ENCODE measurements around the gene USP12.
A peak's percentile ranks its signal among the peaks of the same experiment; 100 is the strongest.

Gene USP12

GRCh38 chr13:27047081-27047480 is 124.5 kb downstream of the USP12 start:
- Histone ChIP-seq H3K27ac (ENCODE audit: low read depth, low read length, severe bottlenecking) (no peak overlapping the region), H3K4me3 (ENCODE audit: extremely low read depth, insufficient read depth, low read length, poor library complexity, severe bottlenecking) (no peak overlapping the region), H3K4me1 (ENCODE audit: control insufficient read depth, insufficient read depth, low read length, poor library complexity, severe bottlenecking) (peaks cover 13% of the 10 kb centered on the region), H3K9me3 (ENCODE audit: control insufficient read depth, low read length) (no peaks in the 10 kb centered on the region), H3K36me3 (ENCODE audit: control insufficient read depth, insufficient read depth, low read length) (peaks cover 6% of the 10 kb centered on the region)
- WGBS, 2 experiments (ENCODE audit: insufficient coverage in 2 of 2), result 88 to 91% methylated on average over 13 of the region's 13 CpGs

- Histone ChIP-seq H3K4me3 (ENCODE audit: extremely low read depth, insufficient read depth, low read length, poor library complexity, severe bottlenecking) (no peak overlapping the region), H3K9me3 (ENCODE audit: control insufficient read depth, low read length) (no peaks in the 10 kb centered on the region), H3K27ac (ENCODE audit: low read depth, low read length, severe bottlenecking) (no peak overlapping the region), H3K4me1 (ENCODE audit: control insufficient read depth, insufficient read depth, low read length, poor library complexity, severe bottlenecking) (peaks cover 27% of the 10 kb centered on the region), H3K36me3 (ENCODE audit: control insufficient read depth, insufficient read depth, low read length) (no peaks in the 10 kb centered on the region)
- WGBS, 2 experiments (ENCODE audit: insufficient coverage in 2 of 2), result 92 to 95% methylated on average over 14 to 15 of the region's 15 CpGs
Measured at GRCh38 chr13:27044837-27045570, 126.6 kb downstream of the USP12 start.

DNA sequence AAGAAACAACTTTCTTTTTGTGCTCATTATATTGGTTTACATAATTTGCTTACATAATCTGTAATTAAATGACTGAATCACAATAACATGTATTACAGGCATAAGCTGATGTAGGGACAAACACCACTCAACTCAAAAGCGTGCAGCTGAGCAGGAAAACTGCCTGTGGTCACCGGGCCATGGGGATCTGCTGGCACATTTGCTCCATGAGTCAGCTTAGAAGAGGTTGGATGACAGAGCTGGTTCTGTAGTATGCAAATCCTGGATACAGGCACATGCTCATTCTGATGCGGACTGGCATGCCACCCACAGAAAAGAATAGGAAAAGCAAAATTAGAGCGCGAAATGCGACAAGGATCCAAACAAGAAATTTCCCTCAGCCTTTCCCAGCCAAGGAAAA is 128.6 kb downstream of the USP12 start:
- no peaks in the 10 kb centered on the region for H3K36me3 ChIP-seq (ENCODE audit: control insufficient read depth, insufficient read depth, low read length)
- no peak overlapping the region for H3K4me3 ChIP-seq (ENCODE audit: extremely low read depth, insufficient read depth, low read length, poor library complexity, severe bottlenecking)
- WGBS, 2 experiments (ENCODE audit: insufficient coverage in 2 of 2), result 21 to 42% methylated on average over 2 to 3 of the region's 6 CpGs
- H3K4me1 ChIP-seq (ENCODE audit: control insufficient read depth, insufficient read depth, low read length, poor library complexity, severe bottlenecking), result peaks cover 42% of the 10 kb centered on the region
- H3K9me3 ChIP-seq (ENCODE audit: control insufficient read depth, low read length), result no peaks in the 10 kb centered on the region
- H3K27ac ChIP-seq (ENCODE audit: low read depth, low read length, severe bottlenecking), result peak overlapping the region; percentile 81

- Histone ChIP-seq H3K4me3 (ENCODE audit: extremely low read depth, insufficient read depth, low read length, poor library complexity, severe bottlenecking) (no peak overlapping the region), H3K4me1 (ENCODE audit: control insufficient read depth, insufficient read depth, low read length, poor library complexity, severe bottlenecking) (peaks cover 52% of the 10 kb centered on the region), H3K27ac (ENCODE audit: low read depth, low read length, severe bottlenecking) (no peak overlapping the region), H3K36me3 (ENCODE audit: control insufficient read depth, insufficient read depth, low read length) (no peaks in the 10 kb centered on the region), H3K9me3 (ENCODE audit: control insufficient read depth, low read length) (no peaks in the 10 kb centered on the region)
- WGBS, 2 experiments (ENCODE audit: insufficient coverage in 2 of 2), result 87 to 94% methylated on average over 2 to 4 of the region's 6 CpGs
Measured at GRCh38 chr13:27041341-27041740, 130.3 kb downstream of the USP12 start.

GRCh38 chr13:27040826-27041108 is 130.8 kb downstream of the USP12 start:
- Histone ChIP-seq H3K27ac (ENCODE audit: low read depth, low read length, severe bottlenecking) (no peak overlapping the region), H3K4me3 (ENCODE audit: extremely low read depth, insufficient read depth, low read length, poor library complexity, severe bottlenecking) (no peak overlapping the region), H3K36me3 (ENCODE audit: control insufficient read depth, insufficient read depth, low read length) (no peaks in the 10 kb centered on the region), H3K9me3 (ENCODE audit: control insufficient read depth, low read length) (no peaks in the 10 kb centered on the region), H3K4me1 (ENCODE audit: control insufficient read depth, insufficient read depth, low read length, poor library complexity, severe bottlenecking) (peaks cover 58% of the 10 kb centered on the region)
- WGBS, 2 experiments (ENCODE audit: insufficient coverage in 2 of 2), result 89 to 98% methylated on average over 4 of the region's 4 CpGs

GRCh38 chr13:27039171-27039701 is 132.4 kb downstream of the USP12 start:
- H3K36me3 ChIP-seq (ENCODE audit: control insufficient read depth, insufficient read depth, low read length), result no peaks in the 10 kb centered on the region
- no peak overlapping the region for H3K27ac ChIP-seq (ENCODE audit: low read depth, low read length, severe bottlenecking)
- H3K4me3 ChIP-seq (ENCODE audit: extremely low read depth, insufficient read depth, low read length, poor library complexity, severe bottlenecking), result no peak overlapping the region
- peaks cover 57% of the 10 kb centered on the region for H3K4me1 ChIP-seq (ENCODE audit: control insufficient read depth, insufficient read depth, low read length, poor library complexity, severe bottlenecking)
- H3K9me3 ChIP-seq (ENCODE audit: control insufficient read depth, low read length), result no peaks in the 10 kb centered on the region
- WGBS, 2 experiments (ENCODE audit: insufficient coverage in 2 of 2), result 94 to 95% methylated on average over 4 to 7 of the region's 9 CpGs

GRCh38 chr13:27038323-27038722 is 133.3 kb downstream of the USP12 start:
- H3K4me1 ChIP-seq (ENCODE audit: control insufficient read depth, insufficient read depth, low read length, poor library complexity, severe bottlenecking), result peaks cover 57% of the 10 kb centered on the region
- WGBS, 2 experiments (ENCODE audit: insufficient coverage in 2 of 2), result 80% methylated on average over 1 of the region's 5 CpGs; no CpG with 5 or more reads in 1 of the 2 experiments
- no peak overlapping the region for H3K4me3 ChIP-seq (ENCODE audit: extremely low read depth, insufficient read depth, low read length, poor library complexity, severe bottlenecking)
- H3K9me3 ChIP-seq (ENCODE audit: control insufficient read depth, low read length), result no peaks in the 10 kb centered on the region
- H3K36me3 ChIP-seq (ENCODE audit: control insufficient read depth, insufficient read depth, low read length), result no peaks in the 10 kb centered on the region
- H3K27ac ChIP-seq (ENCODE audit: low read depth, low read length, severe bottlenecking), result no peak overlapping the region

DNA sequence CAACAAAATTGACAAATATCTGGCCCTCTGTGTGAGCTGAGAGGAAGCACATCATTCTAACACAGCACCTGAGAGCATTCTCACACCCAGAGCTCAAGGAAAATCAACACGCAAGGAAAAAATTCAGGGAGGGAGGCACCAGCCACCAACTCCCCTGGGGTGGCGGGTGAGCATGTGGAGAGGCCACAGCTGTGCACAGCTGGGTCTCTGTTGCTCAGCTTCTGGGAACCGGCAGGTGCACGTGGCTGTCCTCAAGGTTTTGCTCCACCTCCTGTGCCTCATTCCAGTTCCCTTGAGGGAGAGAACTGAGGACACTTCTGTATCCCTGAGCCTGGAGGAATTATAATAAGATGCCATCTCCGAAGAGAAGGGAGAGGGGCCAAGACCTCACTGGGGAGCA is 134.0 kb downstream of the USP12 start:
- WGBS, 2 experiments (ENCODE audit: insufficient coverage in 2 of 2), result 80 to 90% methylated on average over 2 to 4 of the region's 5 CpGs

DNA sequence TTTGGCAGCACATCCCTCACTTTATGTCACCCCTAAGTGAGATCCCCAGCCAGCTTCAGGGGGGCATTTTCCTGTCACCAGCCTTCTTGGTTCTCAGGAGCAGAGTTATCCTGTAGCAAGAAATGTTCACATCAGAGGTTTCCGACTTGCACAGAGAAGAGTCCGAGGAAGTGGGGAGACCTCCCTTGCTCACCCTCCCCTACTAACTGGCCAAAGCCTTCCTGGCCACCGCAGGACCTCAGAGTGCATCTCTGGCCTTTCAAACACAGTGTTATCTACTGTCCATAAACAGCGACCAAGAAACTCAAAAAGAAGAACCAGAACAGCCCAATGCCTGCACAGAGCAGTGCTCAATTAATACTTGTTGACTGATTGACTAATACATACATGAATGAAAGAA is 134.4 kb downstream of the USP12 start:
- Histone ChIP-seq H3K4me3 (ENCODE audit: extremely low read depth, insufficient read depth, low read length, poor library complexity, severe bottlenecking) (no peak overlapping the region), H3K27ac (ENCODE audit: low read depth, low read length, severe bottlenecking) (peak overlapping the region; percentile 64), H3K9me3 (ENCODE audit: control insufficient read depth, low read length) (no peaks in the 10 kb centered on the region), H3K4me1 (ENCODE audit: control insufficient read depth, insufficient read depth, low read length, poor library complexity, severe bottlenecking) (peaks cover 50% of the 10 kb centered on the region), H3K36me3 (ENCODE audit: control insufficient read depth, insufficient read depth, low read length) (no peaks in the 10 kb centered on the region)
- 84 to 97% methylated on average over 3 to 4 of the region's 4 CpGs for WGBS, 2 experiments (ENCODE audit: insufficient coverage in 2 of 2)

More for the DNA sequence above, 134.0 kb downstream of the USP12 start:
- H3K9me3 ChIP-seq (ENCODE audit: control insufficient read depth, low read length), result no peaks in the 10 kb centered on the region
- peaks cover 53% of the 10 kb centered on the region for H3K4me1 ChIP-seq (ENCODE audit: control insufficient read depth, insufficient read depth, low read length, poor library complexity, severe bottlenecking)
- H3K27ac ChIP-seq (ENCODE audit: low read depth, low read length, severe bottlenecking), result no peak overlapping the region
- H3K36me3 ChIP-seq (ENCODE audit: control insufficient read depth, insufficient read depth, low read length), result no peaks in the 10 kb centered on the region
- H3K4me3 ChIP-seq (ENCODE audit: extremely low read depth, insufficient read depth, low read length, poor library complexity, severe bottlenecking), result no peak overlapping the region

DNA sequence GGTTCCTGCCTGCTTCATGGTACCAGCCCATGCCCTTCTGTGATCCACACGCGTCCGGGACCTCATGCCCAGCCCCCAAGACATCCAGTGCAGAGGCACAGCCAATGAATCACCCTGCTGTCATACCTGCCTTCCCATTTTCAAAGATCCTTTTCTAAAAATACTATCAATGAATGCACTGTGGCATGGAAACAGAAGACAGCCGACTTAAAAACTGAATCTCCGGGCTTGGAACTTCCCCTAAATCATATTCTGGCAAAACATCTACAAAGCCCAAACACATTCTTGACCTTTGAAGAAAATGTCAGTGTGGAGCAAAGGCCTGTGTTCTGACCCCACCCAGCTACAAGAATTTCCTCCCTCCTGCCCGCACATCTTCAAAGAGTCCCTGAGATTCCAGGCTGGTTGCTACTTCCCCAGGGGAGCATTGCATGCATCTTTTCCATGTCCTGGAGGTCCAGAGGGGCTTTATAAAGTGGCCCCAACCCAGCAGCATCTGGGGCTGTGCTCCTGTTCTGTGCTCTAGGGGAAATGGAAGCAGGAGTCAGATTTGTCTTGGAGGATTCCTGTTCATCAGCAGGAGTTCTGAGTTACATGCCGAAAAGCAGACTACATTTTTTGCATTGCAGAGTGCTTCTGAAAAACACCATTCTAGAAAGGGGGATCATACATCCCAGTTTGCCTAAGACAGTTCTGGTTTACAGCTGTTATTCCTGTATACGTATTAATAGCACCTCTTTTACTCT is 135.2 kb downstream of the USP12 start:
- H3K4me3 ChIP-seq (ENCODE audit: extremely low read depth, insufficient read depth, low read length, poor library complexity, severe bottlenecking), result no peak overlapping the region
- H3K4me1 ChIP-seq (ENCODE audit: control insufficient read depth, insufficient read depth, low read length, poor library complexity, severe bottlenecking), result peaks cover 48% of the 10 kb centered on the region
- H3K36me3 ChIP-seq (ENCODE audit: control insufficient read depth, insufficient read depth, low read length), result no peaks in the 10 kb centered on the region
- H3K27ac ChIP-seq (ENCODE audit: low read depth, low read length, severe bottlenecking), result peak overlapping the region; percentile 64
- 55 to 74% methylated on average over 6 to 8 of the region's 8 CpGs for WGBS, 2 experiments (ENCODE audit: insufficient coverage in 2 of 2)
- H3K9me3 ChIP-seq (ENCODE audit: control insufficient read depth, low read length), result no peaks in the 10 kb centered on the region

GRCh38 chr13:27035892-27036235 is 135.7 kb downstream of the USP12 start:
- Histone ChIP-seq H3K36me3 (ENCODE audit: control insufficient read depth, insufficient read depth, low read length) (no peaks in the 10 kb centered on the region), H3K27ac (ENCODE audit: low read depth, low read length, severe bottlenecking) (no peak overlapping the region), H3K9me3 (ENCODE audit: control insufficient read depth, low read length) (no peaks in the 10 kb centered on the region), H3K4me3 (ENCODE audit: extremely low read depth, insufficient read depth, low read length, poor library complexity, severe bottlenecking) (no peak overlapping the region), H3K4me1 (ENCODE audit: control insufficient read depth, insufficient read depth, low read length, poor library complexity, severe bottlenecking) (peaks cover 44% of the 10 kb centered on the region)
- WGBS, 2 experiments (ENCODE audit: insufficient coverage in 2 of 2), result 83 to 85% methylated on average over 10 to 11 of the region's 11 CpGs

Measured in mesodermal cell (in vitro differentiated cells).